ENCODE results near the gene EPC1.

DNA sequence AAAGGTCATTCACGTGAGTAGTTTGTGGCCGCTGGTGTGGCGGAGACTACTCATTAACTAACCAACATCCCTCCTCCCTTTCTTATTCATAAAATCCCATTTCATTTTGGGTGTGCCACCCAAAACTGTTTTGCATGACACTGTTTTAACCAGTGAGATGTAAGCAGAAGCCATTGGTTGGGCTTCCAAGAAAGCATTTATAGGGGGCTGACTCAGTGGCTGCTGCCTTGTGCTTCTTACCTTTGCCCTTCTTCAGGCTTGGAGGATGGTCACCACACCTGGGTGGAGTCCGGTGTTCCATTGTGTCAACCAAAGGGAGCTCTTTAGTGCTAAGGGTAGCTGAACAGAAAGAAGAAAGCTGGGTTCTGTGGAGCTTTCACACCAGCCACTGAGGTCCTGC lies 37.2 kb upstream of the EPC1 start:
- TF ChIP-seq, protein P1, sequence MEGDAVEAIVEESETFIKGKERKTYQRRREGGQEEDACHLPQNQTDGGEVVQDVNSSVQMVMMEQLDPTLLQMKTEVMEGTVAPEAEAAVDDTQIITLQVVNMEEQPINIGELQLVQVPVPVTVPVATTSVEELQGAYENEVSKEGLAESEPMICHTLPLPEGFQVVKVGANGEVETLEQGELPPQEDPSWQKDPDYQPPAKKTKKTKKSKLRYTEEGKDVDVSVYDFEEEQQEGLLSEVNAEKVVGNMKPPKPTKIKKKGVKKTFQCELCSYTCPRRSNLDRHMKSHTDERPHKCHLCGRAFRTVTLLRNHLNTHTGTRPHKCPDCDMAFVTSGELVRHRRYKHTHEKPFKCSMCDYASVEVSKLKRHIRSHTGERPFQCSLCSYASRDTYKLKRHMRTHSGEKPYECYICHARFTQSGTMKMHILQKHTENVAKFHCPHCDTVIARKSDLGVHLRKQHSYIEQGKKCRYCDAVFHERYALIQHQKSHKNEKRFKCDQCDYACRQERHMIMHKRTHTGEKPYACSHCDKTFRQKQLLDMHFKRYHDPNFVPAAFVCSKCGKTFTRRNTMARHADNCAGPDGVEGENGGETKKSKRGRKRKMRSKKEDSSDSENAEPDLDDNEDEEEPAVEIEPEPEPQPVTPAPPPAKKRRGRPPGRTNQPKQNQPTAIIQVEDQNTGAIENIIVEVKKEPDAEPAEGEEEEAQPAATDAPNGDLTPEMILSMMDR (IDR thresholded peaks at IDR 0.05; ENCODE audit: insufficient read depth, low read depth, low read length) = no peak
- no peak for TF ChIP-seq EZH2 (IDR thresholded peaks at IDR 0.05; ENCODE audit: insufficient read depth, low read length)
